Measurements from ENCODE around the gene SRGAP1.

The SRGAP1 gene

GRCh38 chr12:64207453-64207852 is 363.0 kb downstream of the SRGAP1 start:
- H2AFZ ChIP-seq (ENCODE audit: low read length): no peak overlapping the region
- no peak overlapping the region for H3K4me3 ChIP-seq (ENCODE audit: low read depth, low read length, poor library complexity, severe bottlenecking)
- no peaks in the 10 kb centered on the region for H3K79me2 ChIP-seq (ENCODE audit: insufficient read depth, low read length)
- H3F3A ChIP-seq (ENCODE audit: insufficient read depth, low read length): no peaks in the 10 kb centered on the region
- no peak overlapping the region for H3K4me2 ChIP-seq (ENCODE audit: low read length)
- H3K27me3 ChIP-seq (ENCODE audit: insufficient read depth, low read length): no peaks in the 10 kb centered on the region
- H3K27ac ChIP-seq (ENCODE audit: low read depth, low read length, poor library complexity, severe bottlenecking): no peak overlapping the region
- H3K9ac ChIP-seq (ENCODE audit: low read length): no peak overlapping the region
- TF ChIP-seq CTCF (IDR thresholded peaks at IDR 0.05; ENCODE audit: low read length) (no peak), EZH2 (IDR thresholded peaks at IDR 0.05; ENCODE audit: borderline replicate concordance, low read length) (no peak)
- H3K4me1 ChIP-seq (ENCODE audit: insufficient read depth, low read length, severe bottlenecking): no peaks in the 10 kb centered on the region
- no peaks in the 10 kb centered on the region for H4K20me1 ChIP-seq (ENCODE audit: insufficient read depth, low read length)
- H3K9me2 ChIP-seq (ENCODE audit: low read depth, low read length): no peaks in the 10 kb centered on the region
- peaks cover 32% of the 10 kb centered on the region for H3K36me3 ChIP-seq (ENCODE audit: insufficient read depth, low read length)
- no peaks in the 10 kb centered on the region for H3K9me3 ChIP-seq (ENCODE audit: low read length)

All from OCI-LY1 (cell line).